NCI-H146 (cell line): Measurements from ENCODE around the gene ATG9A.
A peak's percentile ranks its signal among the peaks of the same experiment; 100 is the strongest.
"Not testable (repeated sequence)": the region's sequence is repeated elsewhere in the genome, so short reads cannot be mapped to it uniquely, and the experiment has no call there.

Experiments used
- DNase-seq: peaks from one replicate; lab custom pipeline; 2025; lab: John Stamatoyannopoulos, UW

ATG9A gene

DNA sequence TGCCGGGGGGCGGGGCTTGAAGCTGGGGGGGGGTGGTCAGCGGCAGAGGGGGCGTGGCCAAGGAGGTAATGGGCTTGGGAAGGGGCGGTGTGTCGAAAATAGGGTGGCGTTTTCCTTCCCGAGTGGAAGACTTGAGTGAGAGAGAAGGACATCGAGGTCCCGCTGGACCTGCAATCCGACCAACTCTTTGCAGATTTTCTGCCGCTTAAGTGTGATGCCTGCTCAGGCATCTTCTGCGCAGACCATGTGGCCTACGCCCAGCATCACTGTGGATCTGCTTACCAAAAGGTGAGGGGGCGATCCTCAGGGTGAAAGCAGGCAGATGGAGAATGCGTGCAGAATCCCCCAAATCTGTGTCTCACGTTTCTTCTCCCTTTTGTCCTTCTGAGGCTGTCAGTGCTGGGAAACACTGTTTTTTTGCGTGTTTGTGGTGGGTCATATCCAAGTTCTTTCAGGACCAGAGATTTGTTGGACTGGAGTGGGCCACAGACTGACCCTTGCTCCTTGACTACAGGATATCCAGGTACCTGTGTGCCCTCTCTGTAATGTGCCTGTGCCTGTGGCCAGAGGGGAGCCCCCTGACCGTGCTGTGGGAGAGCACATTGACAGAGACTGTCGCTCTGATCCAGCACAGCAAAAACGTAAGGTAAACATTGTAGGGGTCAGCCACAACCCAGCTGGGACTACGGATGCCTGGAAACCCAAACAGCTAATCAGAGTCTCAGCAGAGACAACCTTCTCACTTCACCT, 22.1 kb downstream of the ATG9A start:
- no peak for DNase-seq

DNA sequence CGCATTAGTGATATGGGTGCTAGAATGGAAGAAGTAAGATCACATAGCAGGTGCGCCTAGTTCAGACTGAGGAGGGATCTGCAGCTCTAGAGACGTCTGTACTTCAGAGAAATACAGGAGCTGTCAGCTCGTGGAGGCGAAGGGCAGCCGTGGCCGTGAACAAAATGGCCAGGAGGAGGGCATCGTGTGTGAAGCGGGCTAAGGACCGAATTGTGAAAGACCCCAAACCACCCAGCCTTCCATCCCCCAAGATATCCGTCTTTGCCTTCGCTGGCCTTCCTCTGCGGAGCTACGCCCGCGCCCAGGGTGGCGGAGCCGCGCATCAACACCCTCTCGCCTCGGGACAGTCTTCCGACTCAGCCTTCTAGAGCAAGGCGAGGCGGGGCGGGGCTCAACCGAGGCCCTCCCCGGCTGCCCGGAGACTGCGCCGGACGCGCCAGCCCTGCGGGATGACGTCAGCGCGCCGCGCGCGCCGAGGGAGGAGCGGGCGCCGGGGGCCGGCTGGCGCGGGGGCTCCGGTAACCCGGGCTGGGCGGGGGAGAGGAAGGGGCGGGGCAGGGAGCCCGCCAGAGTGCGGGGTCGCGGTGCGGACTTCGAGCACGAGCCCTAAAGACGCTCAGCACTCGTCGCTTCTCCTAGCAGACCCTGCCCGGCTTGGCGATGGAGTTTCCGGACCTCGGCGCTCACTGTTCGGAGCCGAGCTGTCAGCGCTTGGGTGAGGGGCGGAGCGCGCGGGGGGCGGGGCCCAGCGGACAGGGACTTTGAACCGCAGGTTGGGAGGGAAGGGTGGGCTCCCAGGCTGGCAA, 22.9 kb downstream of the ATG9A start, which contains the start of gene ZFAND2B:
TSS of gene ZFAND2B (plus strand) at position 455 of the 806 bp plus-strand sequence. CDS start at position 661, 206 bp downstream.
- peak; percentile 87 for DNase-seq

DNA sequence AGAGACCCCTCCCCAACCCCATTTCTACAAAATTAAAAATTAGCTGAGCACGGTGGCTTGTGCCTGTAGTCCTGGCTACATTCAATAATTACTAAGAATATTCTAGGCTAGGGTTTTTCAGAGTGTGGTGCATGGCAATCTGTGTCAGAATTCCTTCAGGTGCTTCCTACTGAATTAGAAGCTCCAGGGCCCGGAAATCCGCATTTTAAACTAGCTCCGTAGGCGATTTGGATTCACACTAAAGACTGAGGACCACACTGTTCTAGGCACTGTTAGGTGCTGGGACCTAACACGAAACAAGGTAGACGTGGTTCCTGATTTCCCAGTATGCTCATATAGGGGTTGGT, 23.5 kb downstream of the ATG9A start:
- no peak for DNase-seq

DNA sequence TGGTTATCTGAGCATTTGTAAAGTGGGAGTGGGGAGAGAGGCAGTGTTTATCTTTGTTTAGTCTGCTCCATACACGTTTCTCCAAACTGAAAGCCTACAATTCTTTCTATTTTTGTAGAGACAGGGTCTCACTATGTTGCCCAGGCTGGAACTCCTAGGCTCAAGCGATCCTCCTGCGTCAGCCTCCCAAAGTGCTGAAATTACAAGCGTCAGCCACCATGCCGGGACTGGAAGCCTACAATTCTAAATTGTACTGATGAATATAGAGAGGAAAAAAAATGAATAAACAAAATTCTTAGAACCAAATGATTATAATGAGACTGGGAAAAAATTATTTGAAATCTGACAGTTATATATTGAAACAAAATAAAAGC, 24.3 kb downstream of the ATG9A start:
- no peak for DNase-seq

DNA sequence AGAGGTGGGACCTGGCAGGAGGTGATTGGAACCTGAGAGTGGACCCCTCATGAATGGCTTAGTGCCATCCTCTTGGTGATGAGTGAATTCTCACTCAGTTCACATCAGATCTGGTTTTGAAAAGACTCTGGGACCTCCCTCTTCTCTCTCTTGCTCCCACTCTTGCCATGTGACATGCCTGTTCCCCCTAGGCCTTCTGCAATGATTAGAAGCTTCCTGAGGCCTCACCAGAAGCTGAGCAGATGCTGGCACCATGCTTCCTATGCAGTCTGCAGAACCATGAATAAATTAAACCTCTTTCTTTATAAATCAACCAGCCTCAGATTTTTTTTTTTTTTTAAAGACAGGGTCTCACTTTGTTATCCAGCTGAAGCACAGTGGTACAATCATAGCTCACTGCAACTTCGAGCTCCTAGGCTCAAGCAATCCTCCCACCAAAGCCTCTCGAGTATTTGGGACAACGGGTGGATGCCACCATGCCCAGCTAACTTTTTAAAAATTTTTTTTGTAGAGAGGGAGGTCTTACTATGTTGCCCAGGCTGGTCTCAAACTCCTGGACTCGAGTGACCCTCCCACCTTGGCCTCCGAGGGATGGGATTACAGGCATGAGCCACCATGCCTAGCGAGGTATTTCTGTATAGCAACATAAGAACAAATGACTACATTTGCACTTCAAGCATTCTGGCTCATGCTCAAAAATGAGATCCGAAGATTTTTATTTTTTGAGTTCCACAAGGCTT, 24.8 kb downstream of the ATG9A start:
- no peak for DNase-seq

DNA sequence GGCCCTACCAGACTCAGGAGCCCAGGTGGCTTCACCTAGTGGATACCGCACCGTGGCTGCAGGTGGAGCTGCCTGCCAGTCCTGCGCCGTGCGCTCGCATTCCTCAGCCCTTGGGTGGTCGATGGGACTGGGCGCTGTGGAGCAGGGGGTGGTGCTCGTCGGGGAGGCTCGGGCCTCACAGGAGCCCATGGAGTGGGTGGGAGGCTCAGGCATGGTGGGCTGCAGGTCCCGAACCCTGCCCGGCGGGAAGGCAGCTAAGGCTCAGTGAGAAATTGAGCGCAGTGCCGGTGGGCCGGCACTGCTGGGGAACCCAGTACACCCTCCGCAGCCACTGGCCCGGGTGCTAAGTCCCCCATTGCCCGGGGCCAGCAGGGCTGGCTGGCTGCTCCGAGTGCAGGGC, 28.1 kb downstream of the ATG9A start:
- not testable (repeated sequence) for DNase-seq

DNA sequence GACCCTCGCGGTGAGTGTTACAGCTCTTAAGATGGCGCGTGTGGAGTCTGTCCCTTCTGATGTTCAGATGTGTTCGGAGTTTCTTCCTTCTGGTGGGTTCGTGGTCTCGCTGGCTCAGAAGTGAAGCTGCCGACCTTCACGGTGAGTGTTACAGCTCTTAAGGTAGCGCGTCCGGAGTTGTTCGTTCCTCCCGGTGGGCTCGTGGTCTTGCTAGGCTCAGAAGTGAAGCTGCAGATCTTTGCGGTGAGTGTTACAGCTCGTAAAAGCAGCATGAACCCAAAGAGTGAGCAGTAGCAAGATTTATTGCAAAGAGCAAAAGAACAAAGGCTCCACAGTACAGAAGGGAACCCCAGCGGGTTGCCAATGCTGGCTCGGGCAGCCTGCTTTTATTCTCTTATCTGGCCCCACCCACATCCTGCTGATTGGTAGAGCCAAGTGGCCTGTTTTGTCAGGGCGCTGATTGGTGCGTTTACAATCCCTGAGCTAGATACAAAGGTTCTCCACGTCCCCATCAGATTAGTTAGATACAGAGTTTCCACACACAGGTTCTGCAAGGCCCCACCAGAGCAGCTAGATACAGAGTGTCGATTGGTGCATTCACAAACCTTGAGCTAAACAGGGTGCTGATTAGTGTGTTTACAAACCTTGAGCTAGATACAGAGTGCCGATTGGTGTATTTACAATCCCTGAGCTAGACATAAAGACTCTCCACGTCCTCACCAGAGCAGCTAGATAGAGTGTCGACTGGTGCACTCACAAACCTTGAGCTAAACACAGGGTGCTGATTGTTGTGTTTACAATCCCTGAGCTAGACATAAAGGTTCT, 28.7 kb downstream of the ATG9A start:
- DNase-seq: not testable (repeated sequence)

DNA sequence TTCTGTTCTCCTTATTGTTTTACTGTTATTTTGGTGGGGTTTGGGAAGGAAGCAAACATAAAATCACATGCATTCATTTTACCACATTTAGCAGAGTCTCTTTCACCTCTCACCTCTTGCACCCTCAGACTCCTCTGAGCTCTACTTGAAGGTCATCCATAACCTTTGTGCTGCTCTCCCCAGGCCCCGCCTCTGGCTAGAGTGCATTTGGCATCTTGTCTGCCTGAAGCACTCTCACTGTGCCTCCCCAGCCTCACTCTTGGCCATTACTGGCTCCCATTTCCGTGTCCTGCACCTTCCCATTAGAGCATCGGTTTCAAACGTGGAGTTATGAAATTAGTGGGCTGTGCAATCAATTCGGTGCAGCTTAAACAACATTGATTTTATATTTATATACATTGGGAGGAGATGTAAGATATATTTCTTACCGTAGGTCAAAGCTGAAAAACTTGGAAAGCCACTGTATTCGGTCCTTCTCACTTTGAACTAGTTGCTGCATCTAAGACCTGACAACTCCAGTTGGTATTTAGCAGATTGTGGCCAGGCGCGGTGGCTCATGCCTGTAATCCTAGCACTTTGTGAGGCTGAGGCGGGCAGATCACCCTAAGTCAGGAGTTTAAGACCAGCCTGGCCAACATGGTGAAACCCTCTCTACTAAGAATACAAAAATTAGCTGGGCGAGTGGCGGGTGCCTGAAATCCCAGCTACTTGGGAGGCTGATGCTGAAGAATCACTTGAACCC, 29.8 kb downstream of the ATG9A start:
- no peak for DNase-seq

DNA sequence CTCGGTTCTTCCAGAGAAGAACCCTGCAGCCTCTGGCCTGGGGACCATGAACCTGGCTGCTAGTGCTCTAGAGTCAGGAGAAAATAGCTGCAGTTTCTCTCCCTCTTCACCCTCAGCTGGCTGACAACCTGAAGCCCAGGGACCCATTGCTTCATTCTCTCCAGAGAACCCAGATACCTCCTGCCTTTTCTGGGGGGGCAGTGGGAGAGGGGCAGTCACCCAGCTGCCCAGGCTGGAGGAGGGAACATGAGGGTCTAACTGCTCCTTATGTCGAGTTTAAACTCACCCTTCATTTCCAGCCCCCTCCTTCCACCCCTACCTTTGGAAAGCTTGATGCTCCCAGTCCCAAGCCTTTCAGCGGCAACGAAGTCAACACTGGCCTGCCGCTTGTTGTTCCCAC, 30.5 kb downstream of the ATG9A start:
- DNase-seq: no peak

DNA sequence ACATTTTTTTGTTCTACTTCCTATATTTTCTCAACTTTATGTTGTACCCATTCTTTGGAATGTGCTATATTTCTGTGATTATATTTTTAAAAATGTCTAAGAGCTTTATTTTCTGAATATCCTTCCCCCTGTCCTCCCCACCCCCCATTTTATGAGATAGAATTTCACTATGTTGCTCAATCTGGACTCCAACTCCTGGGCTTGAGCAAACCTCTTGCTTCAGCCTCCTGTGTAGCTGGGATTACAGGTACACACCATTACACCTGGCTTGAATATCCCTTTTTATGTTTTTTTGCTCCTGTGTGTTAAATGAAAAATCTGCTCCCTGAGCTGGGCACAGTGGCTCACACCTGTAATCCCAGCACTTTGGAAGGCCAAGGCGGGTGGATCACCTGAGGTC, 32.0 kb downstream of the ATG9A start:
- DNase-seq: no peak

DNA sequence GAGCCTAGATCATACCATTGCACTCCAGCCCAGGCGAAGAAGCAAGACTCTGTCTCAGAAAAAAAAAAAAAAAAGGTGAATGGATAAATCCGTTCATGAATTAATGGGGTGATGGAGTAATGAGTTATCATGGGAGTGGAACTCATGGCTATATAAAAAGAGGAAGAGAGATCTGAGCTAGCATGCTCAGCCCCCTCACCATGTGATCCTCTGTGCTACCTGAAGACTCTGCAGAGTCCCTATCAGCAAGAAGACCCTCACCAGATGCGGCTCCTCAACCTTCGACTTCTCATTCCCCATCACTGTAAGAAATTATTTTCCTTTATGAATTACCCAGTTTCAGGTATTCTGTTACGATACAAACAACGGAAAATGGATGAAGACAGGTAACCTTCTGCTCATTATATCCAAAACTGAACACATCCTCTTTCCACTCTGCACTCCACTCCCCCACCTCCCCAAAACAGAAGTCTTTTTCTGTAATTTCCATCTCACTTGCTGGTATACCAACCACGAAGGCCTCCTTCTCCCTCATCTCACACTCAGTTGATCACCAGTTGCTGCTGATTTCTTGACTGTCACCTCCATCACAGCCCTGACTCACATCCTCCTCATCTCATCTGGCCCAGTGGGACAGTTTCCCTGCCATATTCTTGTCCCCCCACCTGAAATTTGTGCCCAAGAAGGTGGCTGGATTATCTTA, 42.5 kb downstream of the ATG9A start:
- DNase-seq: no peak

DNA sequence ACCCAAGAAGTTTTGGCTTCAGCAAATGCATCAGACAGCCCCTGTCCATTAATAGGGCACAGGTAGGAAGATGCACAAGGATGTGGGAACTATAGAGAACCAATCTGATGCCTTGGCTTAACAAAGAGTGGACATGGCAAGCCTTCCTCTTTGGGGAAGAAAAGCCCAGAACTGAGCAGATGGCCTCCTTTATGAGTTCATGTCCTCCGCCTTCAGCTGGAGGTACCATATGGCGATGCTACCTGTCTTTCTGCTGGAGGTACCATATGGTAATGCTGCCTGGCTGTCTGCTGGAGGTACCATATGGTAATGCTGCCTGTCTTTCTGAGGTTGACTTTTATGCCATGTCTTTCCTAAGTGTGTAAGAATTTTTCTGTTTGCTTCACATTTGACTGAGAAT, 45.3 kb downstream of the ATG9A start:
- no peak for DNase-seq

DNA sequence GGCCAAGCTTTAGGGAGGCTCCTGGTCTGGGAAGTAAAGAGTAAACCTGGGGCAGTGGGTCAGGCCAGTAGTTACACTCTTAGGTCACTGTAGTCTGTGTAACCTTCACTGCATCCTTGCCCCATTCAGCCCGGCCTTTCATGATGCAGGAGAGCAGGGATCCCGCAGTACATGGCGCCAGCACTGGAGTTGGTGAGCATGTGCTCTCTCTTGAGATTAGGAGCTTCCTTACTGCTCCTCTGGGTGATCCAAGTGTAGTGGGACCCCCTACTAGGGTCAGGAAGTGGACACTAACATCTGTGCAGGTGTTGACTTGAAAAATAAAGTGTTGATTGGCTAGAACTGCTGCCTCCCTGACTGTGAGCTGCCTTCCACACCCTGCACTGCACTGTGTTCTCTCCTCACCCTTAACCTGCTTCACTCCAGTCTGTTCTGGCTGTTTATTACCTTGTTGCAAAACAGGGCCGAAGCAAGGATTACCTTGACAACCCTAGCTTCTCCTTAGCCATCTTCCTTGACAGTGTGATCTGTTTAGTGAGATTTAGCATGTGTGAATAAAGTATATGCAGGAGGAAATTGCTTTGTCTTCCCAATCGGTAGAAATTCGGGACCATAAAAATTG, 46.2 kb downstream of the ATG9A start:
- no peak for DNase-seq

DNA sequence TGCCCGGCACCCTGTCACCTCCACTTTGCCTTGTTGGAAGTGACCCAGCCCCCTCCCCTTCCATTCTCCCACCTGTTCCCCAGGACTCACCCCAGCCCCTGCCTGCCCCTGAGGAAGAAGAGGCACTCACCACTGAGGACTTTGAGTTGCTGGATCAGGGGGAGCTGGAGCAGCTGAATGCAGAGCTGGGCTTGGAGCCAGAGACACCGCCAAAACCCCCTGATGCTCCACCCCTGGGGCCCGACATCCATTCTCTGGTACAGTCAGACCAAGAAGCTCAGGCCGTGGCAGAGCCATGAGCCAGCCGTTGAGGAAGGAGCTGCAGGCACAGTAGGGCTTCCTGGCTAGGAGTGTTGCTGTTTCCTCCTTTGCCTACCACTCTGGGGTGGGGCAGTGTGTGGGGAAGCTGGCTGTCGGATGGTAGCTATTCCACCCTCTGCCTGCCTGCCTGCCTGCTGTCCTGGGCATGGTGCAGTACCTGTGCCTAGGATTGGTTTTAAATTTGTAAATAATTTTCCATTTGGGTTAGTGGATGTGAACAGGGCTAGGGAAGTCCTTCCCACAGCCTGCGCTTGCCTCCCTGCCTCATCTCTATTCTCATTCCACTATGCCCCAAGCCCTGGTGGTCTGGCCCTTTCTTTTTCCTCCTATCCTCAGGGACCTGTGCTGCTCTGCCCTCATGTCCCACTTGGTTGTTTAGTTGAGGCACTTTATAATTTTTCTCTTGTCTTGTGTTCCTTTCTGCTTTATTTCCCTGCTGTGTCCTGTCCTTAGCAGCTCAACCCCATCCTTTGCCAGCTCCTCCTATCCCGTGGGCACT, 46.9 kb downstream of the ATG9A start:
- no peak for DNase-seq

DNA sequence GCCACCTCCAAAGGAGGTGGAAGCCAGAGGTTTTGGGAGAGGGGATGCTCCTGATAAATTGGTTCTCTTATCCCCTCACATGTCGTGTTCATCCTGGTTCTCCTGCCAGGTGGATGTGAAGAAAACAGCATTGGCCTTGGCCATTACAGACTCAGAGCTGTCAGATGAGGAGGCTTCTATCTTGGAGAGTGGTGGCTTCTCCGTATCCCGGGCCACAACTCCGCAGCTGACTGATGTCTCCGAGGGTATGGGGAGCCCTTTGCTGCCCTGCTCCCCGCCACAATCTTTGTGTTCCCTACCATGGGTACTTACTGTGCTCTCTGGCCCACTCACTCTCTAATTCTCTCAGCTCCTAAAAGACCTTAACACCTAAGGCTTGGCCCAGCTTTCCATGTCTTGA, 47.9 kb downstream of the ATG9A start:
- no peak for DNase-seq

DNA sequence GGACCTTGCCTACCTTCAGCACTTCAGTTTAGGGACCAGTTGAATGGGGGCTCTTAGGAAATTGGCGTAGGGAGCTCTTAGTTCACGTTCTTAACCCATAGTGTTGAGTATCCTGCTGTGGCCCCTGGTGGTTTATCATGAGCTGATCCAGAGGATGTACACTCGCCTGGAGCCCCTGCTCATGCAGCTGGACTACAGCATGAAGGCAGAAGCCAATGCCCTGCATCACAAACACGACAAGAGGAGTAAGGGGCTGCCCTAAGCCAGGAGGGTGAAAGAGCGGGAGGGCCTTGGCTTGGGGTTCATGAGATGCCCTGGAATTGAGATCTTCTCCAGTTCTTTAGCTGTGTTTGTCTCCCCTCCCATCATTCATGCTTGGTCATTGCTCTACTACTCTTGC, 48.5 kb downstream of the ATG9A start:
- DNase-seq: no peak

DNA sequence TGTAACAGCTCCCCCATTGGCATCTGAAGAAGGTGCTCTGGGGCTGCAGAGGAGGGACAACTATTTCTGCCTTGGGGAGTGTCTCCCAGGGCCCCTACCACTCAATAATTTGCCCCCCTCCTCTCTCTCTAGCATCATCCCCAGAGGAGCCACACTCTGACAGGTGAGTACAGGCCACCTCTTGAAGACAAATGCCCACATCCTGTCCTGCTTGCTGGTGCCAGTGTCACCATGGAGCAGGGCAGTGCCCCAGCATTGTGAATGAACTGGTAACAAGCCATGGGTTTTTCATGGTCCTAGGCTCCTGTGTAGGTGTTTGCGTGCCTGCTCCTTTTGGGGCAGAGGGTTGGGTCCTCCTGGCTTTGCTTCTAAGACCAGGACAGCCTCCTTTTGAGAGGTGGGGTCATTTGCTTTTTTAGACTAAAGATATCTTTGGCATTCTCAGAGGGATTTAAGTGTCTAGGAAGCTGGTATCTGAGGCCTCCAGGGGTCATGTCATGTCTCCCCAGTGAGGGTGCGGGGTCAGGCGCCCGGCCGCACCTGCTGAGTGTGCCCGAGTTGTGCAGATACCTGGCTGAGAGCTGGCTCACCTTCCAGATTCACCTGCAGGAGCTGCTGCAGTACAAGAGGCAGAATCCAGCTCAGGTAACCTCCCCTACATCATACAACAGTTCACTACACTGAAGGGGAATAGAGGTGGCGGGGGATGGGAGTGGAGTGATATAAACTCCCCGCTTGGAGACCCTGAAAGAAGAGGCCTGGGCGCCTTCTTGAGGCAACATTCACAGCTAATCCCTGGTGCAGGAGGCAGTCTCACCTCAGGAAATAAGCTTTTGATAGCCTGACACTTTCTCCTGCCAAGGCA, 49.6 kb downstream of the ATG9A start:
- DNase-seq: no peak
